Naive thymus-derived CD8-positive, alpha-beta T cell (primary cell): ENCODE results near the gene LGALS16. TPM values are rescaled to one million over a fixed set of nuclear protein-coding genes. Genes with fewer than 3 reads are reported as not detected.

ENCODE experiments used
- ATAC-seq, 2 donors: fragments of 150-1000 bp; cut with Tn5 transposase in 1 of 2; sonication (Bioruptor Pico), chemical (Tn5 transposase) in 1 of 2; 1 replicate in 1 of 2; 2 replicates in 1 of 2; pipeline ENCODE4 v1.10.0; 2021; ENCODE audit warnings: mild to moderate bottlenecking in 2 of 2, moderate library complexity in 2 of 2
- POLR2A ChIA-PET: fragments of 350-600 bp; sonication (Branson Sonifier 250); formaldehyde crosslinking; loops from one replicate; lab custom pipeline; 2021; ENCODE audit warnings: antibody characterized with exemption; lab: Charles Lee
- DNase-seq, 10 donors: peaks; one replicate each; pipeline versions ENCODE4 v3.0.0 to v3.0.0-alpha.2; 2020 to 2022
- H3K27ac Mint-ChIP-seq, 10 donors: one replicate each; pipeline ENCODE4 v1.8.0; 2020 to 2022; ENCODE audit warnings: mild to moderate bottlenecking in 10 of 10, mixed read lengths in 10 of 10, moderate library complexity in 4 of 10, inconsistent platforms in 1 of 10
- H3K27me3 Mint-ChIP-seq, 5 donors: one replicate each; pipeline ENCODE4 v1.8.0; 2021 to 2022; ENCODE audit warnings: mixed read lengths in 5 of 5
- H3K36me3 Mint-ChIP-seq, 3 donors: one replicate each; pipeline ENCODE4 v1.8.0; 2020 to 2022; ENCODE audit warnings: mixed read lengths in 3 of 3, mild to moderate bottlenecking in 2 of 3, inconsistent platforms in 1 of 3
- H3K4me1 Mint-ChIP-seq, 4 donors: one replicate each; pipeline ENCODE4 v1.8.0; 2021 to 2022; ENCODE audit warnings: mixed read lengths in 4 of 4
- H3K4me3 Mint-ChIP-seq, 10 donors: one replicate each; pipeline ENCODE4 v1.8.0; 2020 to 2022; ENCODE audit warnings: mild to moderate bottlenecking in 10 of 10, mixed read lengths in 10 of 10, moderate library complexity in 6 of 10, inconsistent platforms in 1 of 10
- H3K9me3 Mint-ChIP-seq, 9 donors: one replicate each; pipeline ENCODE4 v1.8.0; 2020 to 2022; ENCODE audit warnings: mixed read lengths in 9 of 9, mild to moderate bottlenecking in 3 of 9, inconsistent platforms in 1 of 9, moderate library complexity in 1 of 9
- polyA plus RNA-seq, 3 donors: library from polyadenylated mRNA; unstranded; fragments of 300-500 nt; fragmentation: Illumina TruSeq; gene quantifications; one replicate each; pipeline ENCODE4 v1.2.3, GENCODE V29; 2021
- total RNA-seq, 8 experiments: library from RNA in 2 of 8; stranded (reverse) in 2 of 8; gene quantifications; one replicate each; pipeline ENCODE4 v1.2.3 and lab custom pipeline; 2021 to 2026

LGALS16 gene
- total and polyA plus RNA-seq, 5 experiments from 2014 or later, result not detected

DNA sequence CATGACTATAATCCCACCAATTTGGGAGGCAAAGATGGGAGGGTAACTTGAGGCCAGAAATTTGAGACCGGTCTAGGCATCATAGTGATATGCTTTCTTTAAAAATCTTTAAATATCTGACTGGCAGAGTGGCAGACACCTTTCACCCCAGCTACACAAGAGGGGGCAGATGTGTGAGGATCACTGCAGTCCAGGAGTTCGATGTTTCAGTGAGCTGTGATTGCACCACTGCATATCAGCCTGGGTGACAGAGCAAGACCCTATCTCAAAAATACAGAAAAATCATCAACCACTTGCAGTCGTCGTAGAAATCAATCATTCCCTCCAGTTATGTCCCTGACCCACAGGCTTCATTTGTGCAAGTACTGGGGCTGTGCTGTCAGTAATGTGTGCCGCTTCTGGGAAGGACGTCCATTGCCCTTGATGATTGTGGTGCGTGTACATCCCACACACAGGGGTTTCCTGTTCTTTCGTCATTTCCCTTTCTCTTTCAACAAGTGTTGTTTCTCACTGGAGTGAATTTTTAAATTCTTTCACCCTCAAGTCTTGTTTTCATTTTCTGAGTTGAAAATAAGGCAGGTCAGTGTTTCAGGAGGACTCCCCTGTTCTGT lies 50.0 kb downstream of the LGALS16 start:
- peak overlapping the region in 6 of 10 donors; percentile 17 to 87 (median 54) for H3K27ac Mint-ChIP-seq
- peaks cover 0 to 8% (median 4%) of the 10 kb centered on the region in 5 donors for H3K27me3 Mint-ChIP-seq
- peaks cover 0 to 8% (median 5%) of the 10 kb centered on the region in 3 donors for H3K36me3 Mint-ChIP-seq
- peaks cover 11 to 27% (median 14%) of the 10 kb centered on the region in 4 donors for H3K4me1 Mint-ChIP-seq
- H3K4me3 Mint-ChIP-seq, result peak overlapping the region in 7 of 10 donors; percentile 24 to 69 (median 43)
- DNase-seq (peak in 2 of 10 donors; percentile 12 to 16), ATAC-seq (peak in 1 of 2 donors; percentile 78)
- peaks cover 0 to 9% (median 0%) of the 10 kb centered on the region in 9 donors for H3K9me3 Mint-ChIP-seq
- POLR2A ChIA-PET, result no interaction called here

DNA sequence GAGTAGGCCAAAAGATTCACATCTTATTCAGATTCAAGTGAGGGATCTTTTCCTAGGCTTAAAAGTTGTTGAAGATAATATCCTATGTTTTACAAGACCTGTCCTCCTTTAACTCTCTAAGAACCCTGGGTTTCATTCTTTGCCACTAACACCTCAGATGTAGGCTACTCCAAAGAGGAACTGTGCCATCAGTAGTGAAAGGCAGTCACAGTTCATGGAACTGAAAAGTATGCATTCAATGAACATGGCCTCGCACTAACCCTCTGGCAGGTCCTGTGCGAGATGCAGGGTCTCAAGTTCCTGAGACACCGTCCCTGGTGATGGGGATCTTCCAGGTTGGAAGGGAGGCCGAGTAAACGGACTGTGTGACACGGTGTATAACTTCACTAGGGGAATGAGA lies 52.9 kb downstream of the LGALS16 start:
- no peak overlapping the region for H3K4me3 Mint-ChIP-seq
- ATAC-seq (no peak), DNase-seq (no peak)
- H3K4me1 Mint-ChIP-seq, result peaks cover 11 to 27% (median 14%) of the 10 kb centered on the region in 4 donors
- H3K27ac Mint-ChIP-seq, result no peak overlapping the region
- H3K36me3 Mint-ChIP-seq, result peaks cover 0 to 8% (median 5%) of the 10 kb centered on the region in 3 donors
- H3K27me3 Mint-ChIP-seq, result peaks cover 0 to 3% (median 3%) of the 10 kb centered on the region in 5 donors
- POLR2A ChIA-PET, result no interaction called here
- H3K9me3 Mint-ChIP-seq, result peaks cover 0 to 11% (median 4%) of the 10 kb centered on the region in 9 donors

DNA sequence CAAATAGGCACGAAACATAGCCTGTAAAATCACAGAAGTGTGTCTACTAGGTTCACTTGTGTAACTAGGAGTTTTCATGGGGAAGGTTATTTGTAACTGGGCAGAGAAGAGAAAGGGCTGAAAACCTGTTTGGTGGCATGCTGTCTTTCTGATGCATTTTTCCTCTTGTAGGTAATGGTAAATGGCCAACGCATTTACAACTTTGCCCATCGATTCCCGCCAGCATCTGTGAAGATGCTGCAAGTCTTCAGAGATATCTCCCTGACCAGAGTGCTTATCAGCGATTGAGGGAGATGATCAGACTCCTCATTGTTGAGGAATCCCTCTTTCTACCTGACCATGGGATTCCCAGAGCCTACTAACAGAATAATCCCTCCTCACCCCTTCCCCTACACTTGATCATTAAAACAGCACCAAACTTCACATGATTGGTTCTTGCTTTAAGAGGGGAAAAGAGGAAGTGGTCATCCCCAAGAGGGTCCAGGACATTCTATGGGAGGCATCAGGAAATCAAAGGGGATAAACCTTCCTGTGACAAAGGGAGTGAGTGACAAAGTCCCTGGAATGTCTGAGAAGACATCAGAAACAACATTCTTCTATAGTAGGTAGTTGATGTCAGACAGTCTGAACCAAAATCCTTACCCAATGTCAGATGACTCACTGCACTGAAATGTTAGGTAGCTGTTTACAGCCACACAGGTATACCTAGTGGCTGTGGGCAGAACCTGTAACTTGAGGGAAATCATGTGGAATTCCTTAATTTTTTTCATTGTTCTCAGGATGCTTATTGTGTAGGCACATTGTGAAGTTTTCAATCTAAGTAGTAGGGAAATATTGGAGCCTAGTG lies 53.5 kb downstream of the LGALS16 start:
- ATAC-seq, result no peak
- H3K4me3 Mint-ChIP-seq, result no peak overlapping the region
- no peak for DNase-seq
- H3K27ac Mint-ChIP-seq, result no peak overlapping the region
- peaks cover 0 to 13% (median 4%) of the 10 kb centered on the region in 9 donors for H3K9me3 Mint-ChIP-seq
- peaks cover 0 to 8% (median 5%) of the 10 kb centered on the region in 3 donors for H3K36me3 Mint-ChIP-seq
- H3K4me1 Mint-ChIP-seq, result peaks cover 11 to 27% (median 14%) of the 10 kb centered on the region in 4 donors
- POLR2A ChIA-PET, result no interaction called here
- peaks cover 0 to 7% (median 3%) of the 10 kb centered on the region in 5 donors for H3K27me3 Mint-ChIP-seq

Other genes with a start within 250 kb of the LGALS16 start
- gene ZFP36, start 249.1 kb upstream of the LGALS16 start, total RNA-seq, result 100 to 1,000 TPM; 184 to 188 TPM
- 100 to 1,000 TPM in 2 of 3 donors, 10 to 100 TPM in 1; 70.4 to 137 (median 109) TPM for gene ZFP36, start 249.1 kb upstream of the LGALS16 start, polyA plus RNA-seq
- gene PLEKHG2, start 243.2 kb upstream of the LGALS16 start, total RNA-seq, result 10 to 100 TPM; 14.3 to 23.8 TPM
- 1 to 10 TPM; 4.2 to 5.0 (median 4.8) TPM for gene PLEKHG2, start 243.2 kb upstream of the LGALS16 start, polyA plus RNA-seq
- gene RPS16, start 220.0 kb upstream of the LGALS16 start, total RNA-seq, result 1,000 to 10,000 TPM; 3,730 to 3,760 TPM
- gene RPS16, start 220.0 kb upstream of the LGALS16 start, polyA plus RNA-seq, result 1,000 to 10,000 TPM; 2,588 to 2,812 (median 2,742) TPM
- 100 to 1,000 TPM; 185 to 196 TPM for gene SUPT5H, start 210.3 kb upstream of the LGALS16 start, total RNA-seq
- 100 to 1,000 TPM in 1 of 3 donors, 10 to 100 TPM in 2; 79.9 to 115 (median 96.6) TPM for gene SUPT5H, start 210.3 kb upstream of the LGALS16 start, polyA plus RNA-seq
- 10 to 100 TPM; 47.5 to 52.1 TPM for gene TIMM50, start 175.1 kb upstream of the LGALS16 start, total RNA-seq
- gene TIMM50, start 175.1 kb upstream of the LGALS16 start, polyA plus RNA-seq, result 10 to 100 TPM; 41.4 to 53.3 (median 44.6) TPM
- gene DLL3, start 157.0 kb upstream of the LGALS16 start, total RNA-seq, result under 1 TPM; 0.22 to 0.36 TPM
- 1 to 10 TPM; 1.1 to 1.9 (median 1.8) TPM for gene DLL3, start 157.0 kb upstream of the LGALS16 start, polyA plus RNA-seq
- gene SELENOV, start 140.8 kb upstream of the LGALS16 start, total RNA-seq, result not detected
- not detected for gene SELENOV, start 140.8 kb upstream of the LGALS16 start, polyA plus RNA-seq
- gene EID2B, start 123.1 kb upstream of the LGALS16 start, total RNA-seq, result 1 to 10 TPM; 5.9 to 7.7 TPM
- 1 to 10 TPM; 4.9 to 7.6 (median 6.4) TPM for gene EID2B, start 123.1 kb upstream of the LGALS16 start, polyA plus RNA-seq
- 10 to 100 TPM; 20.3 to 21.2 TPM for gene EID2, start 115.8 kb upstream of the LGALS16 start, total RNA-seq
- gene EID2, start 115.8 kb upstream of the LGALS16 start, polyA plus RNA-seq, result 10 to 100 TPM; 19.8 to 37.1 (median 22.1) TPM
- gene LGALS13, start 53.4 kb upstream of the LGALS16 start, total RNA-seq, result not detected
- gene LGALS13, start 53.4 kb upstream of the LGALS16 start, polyA plus RNA-seq, result not detected
- not detected for gene LGALS14, start 48.6 kb downstream of the LGALS16 start, total RNA-seq
- gene LGALS14, start 48.6 kb downstream of the LGALS16 start, polyA plus RNA-seq, result not detected
- not detected for gene CLC, start 82.1 kb downstream of the LGALS16 start, total RNA-seq
- not detected for gene CLC, start 82.1 kb downstream of the LGALS16 start, polyA plus RNA-seq
- not detected for gene LEUTX, start 122.9 kb downstream of the LGALS16 start, total RNA-seq
- gene LEUTX, start 122.9 kb downstream of the LGALS16 start, polyA plus RNA-seq, result not detected
- 10 to 100 TPM; 18.0 to 19.7 TPM for gene DYRK1B, start 178.2 kb downstream of the LGALS16 start, total RNA-seq
- 1 to 10 TPM; 5.2 to 6.2 (median 5.6) TPM for gene DYRK1B, start 178.2 kb downstream of the LGALS16 start, polyA plus RNA-seq
- gene FBL, start 190.5 kb downstream of the LGALS16 start, total RNA-seq, result 100 to 1,000 TPM; 336 to 365 TPM
- 100 to 1,000 TPM; 231 to 246 (median 236) TPM for gene FBL, start 190.5 kb downstream of the LGALS16 start, polyA plus RNA-seq